ENCODE data around the gene MICALL2.

GRCh38 chr7:1423264-1423811, 35.9 kb downstream of the MICALL2 start:
- TF ChIP-seq REST (IDR thresholded peaks at IDR 0.05; ENCODE audit: borderline replicate concordance) (no peak), CTCF (IDR thresholded peaks at IDR 0.05; ENCODE audit: poor library complexity, severe bottlenecking) (no peak), SMC3 (conservative IDR thresholded peaks at IDR 0.05; ENCODE audit: poor library complexity) (no peak), EZH2 (IDR thresholded peaks at IDR 0.05; ENCODE audit: borderline replicate concordance, insufficient read depth, low read length, poor library complexity, severe bottlenecking) (no peak)

Data from neural cell (in vitro differentiated cells).